ENCODE data around the gene ACTBL2.

ACTBL2 gene

DNA sequence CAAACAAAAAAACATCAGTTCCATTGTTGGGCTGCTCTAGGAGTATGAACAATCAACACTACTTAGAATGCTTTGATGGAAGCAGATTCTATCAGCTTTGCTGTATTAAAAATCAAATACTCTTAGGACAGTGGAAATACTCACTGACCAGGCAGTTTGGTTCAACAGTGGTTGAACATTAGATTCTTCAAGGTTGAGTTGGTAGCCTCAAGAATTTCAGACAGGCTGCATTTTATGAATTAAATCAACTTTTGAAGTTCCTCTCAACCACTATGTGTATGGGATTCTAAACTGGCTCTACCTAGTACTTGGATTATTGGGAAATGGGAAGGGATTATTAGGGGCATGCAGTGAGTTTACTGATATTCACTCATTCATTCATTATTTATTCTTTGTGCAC is 35.0 kb downstream of the ACTBL2 start:
- TF ChIP-seq FOXP2 (optimal IDR thresholded peaks at IDR 0.05; ENCODE audit: borderline replicate concordance, extremely low read depth, extremely low read length, insufficient read depth), result no peak
- TF ChIP-seq POLR2AphosphoS5 (IDR thresholded peaks at IDR 0.05; ENCODE audit: low read depth, low read length), result no peak
- TF ChIP-seq SIN3A (IDR thresholded peaks at IDR 0.05; ENCODE audit: borderline replicate concordance, insufficient read depth, low read length), result no peak
- no peak for TF ChIP-seq TAF1 (IDR thresholded peaks at IDR 0.05; ENCODE audit: borderline replicate concordance, insufficient read depth, low read length)
- TF ChIP-seq, protein P1, sequence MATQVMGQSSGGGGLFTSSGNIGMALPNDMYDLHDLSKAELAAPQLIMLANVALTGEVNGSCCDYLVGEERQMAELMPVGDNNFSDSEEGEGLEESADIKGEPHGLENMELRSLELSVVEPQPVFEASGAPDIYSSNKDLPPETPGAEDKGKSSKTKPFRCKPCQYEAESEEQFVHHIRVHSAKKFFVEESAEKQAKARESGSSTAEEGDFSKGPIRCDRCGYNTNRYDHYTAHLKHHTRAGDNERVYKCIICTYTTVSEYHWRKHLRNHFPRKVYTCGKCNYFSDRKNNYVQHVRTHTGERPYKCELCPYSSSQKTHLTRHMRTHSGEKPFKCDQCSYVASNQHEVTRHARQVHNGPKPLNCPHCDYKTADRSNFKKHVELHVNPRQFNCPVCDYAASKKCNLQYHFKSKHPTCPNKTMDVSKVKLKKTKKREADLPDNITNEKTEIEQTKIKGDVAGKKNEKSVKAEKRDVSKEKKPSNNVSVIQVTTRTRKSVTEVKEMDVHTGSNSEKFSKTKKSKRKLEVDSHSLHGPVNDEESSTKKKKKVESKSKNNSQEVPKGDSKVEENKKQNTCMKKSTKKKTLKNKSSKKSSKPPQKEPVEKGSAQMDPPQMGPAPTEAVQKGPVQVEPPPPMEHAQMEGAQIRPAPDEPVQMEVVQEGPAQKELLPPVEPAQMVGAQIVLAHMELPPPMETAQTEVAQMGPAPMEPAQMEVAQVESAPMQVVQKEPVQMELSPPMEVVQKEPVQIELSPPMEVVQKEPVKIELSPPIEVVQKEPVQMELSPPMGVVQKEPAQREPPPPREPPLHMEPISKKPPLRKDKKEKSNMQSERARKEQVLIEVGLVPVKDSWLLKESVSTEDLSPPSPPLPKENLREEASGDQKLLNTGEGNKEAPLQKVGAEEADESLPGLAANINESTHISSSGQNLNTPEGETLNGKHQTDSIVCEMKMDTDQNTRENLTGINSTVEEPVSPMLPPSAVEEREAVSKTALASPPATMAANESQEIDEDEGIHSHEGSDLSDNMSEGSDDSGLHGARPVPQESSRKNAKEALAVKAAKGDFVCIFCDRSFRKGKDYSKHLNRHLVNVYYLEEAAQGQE (IDR thresholded peaks at IDR 0.05; ENCODE audit: insufficient read depth in 1 of 2, low read depth in 2 of 2, low read length in 2 of 2), result no peak

DNA sequence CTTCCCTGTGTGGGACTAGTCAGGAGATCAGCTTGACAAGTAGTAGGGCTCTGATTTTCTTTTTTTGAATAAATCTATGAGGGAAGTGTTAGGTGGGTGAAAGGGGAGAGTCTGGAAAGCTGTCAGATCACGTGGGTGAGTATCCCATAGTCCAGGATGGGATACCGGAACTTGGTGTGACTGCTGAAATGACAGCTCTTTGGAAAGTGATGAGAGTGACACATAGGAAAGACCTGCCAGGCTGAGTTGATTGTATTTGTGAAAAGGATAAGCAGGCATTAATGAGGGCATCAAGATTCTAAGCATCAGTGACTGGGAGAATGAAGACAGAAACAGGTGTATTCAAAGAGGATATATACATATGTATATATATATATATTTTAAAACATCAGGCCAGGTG is 35.6 kb downstream of the ACTBL2 start:
- TF ChIP-seq SIN3A (IDR thresholded peaks at IDR 0.05; ENCODE audit: borderline replicate concordance, insufficient read depth, low read length) (no peak), POLR2AphosphoS5 (IDR thresholded peaks at IDR 0.05; ENCODE audit: low read depth, low read length) (no peak), FOXP2 (optimal IDR thresholded peaks at IDR 0.05; ENCODE audit: borderline replicate concordance, extremely low read depth, extremely low read length, insufficient read depth) (no peak), TAF1 (IDR thresholded peaks at IDR 0.05; ENCODE audit: borderline replicate concordance, insufficient read depth, low read length) (no peak)
- TF ChIP-seq, protein P1 (IDR thresholded peaks at IDR 0.05; ENCODE audit: insufficient read depth in 1 of 2, low read depth in 2 of 2, low read length in 2 of 2), result no peak

DNA sequence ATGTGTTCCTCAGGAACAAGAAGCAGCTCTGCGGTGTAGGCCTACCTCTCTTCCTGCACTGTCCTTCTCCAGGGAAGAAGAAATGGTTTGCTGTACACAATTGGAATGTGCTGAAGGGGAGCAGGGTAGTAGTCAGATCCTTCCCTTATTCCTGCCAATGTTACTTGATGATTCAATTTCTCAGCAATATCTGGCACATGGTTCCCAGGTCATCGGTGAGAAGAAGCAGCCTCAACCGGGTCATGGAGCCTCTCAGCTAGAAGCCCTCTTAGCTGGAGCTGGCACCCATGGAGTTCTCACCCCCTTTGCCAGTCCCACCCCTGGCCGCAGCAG is 36.9 kb downstream of the ACTBL2 start:
- TF ChIP-seq POLR2AphosphoS5 (IDR thresholded peaks at IDR 0.05; ENCODE audit: low read depth, low read length) (no peak), TAF1 (IDR thresholded peaks at IDR 0.05; ENCODE audit: borderline replicate concordance, insufficient read depth, low read length) (no peak), SIN3A (IDR thresholded peaks at IDR 0.05; ENCODE audit: borderline replicate concordance, insufficient read depth, low read length) (no peak), FOXP2 (optimal IDR thresholded peaks at IDR 0.05; ENCODE audit: borderline replicate concordance, extremely low read depth, extremely low read length, insufficient read depth) (no peak)
- TF ChIP-seq, protein P1 (IDR thresholded peaks at IDR 0.05; ENCODE audit: insufficient read depth in 1 of 2, low read depth in 2 of 2, low read length in 2 of 2), result no peak

DNA sequence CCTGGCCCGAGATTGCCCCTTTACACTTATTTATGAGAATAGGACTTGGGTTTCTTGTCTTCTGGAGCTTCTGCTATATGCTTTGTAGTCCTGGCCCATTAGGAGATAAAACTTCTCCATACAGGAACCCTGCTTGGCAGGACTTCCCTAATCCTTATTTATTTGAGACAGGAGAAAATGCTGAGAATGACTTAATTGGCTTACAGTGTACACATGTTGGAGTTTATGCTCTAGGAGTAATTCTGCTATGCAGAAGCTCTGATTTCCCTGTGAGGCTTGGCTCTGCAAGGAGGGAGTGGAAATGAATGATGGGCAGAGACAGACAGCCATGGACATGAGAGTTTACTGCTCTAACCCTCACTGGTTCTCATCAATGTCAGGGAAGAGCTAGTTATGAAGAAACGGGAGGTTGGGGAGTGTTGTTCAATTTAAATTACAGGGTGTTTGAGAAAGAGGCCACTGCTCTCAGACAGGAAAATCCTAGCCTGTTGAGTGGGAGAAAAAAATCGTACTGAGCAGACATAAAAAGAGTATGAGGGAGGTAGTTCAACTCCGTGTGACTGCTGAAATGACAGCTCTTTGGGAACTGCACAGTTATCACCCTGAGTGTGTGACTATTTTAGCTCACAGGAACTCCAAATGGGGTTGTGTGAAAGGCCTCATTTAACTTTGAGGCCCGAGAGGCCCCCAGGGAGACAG is 37.5 kb downstream of the ACTBL2 start:
- TF ChIP-seq, protein P1 (IDR thresholded peaks at IDR 0.05; ENCODE audit: insufficient read depth in 1 of 2, low read depth in 2 of 2, low read length in 2 of 2), result no peak
- no peak for TF ChIP-seq POLR2AphosphoS5 (IDR thresholded peaks at IDR 0.05; ENCODE audit: low read depth, low read length)
- no peak for TF ChIP-seq TAF1 (IDR thresholded peaks at IDR 0.05; ENCODE audit: borderline replicate concordance, insufficient read depth, low read length)
- TF ChIP-seq FOXP2 (optimal IDR thresholded peaks at IDR 0.05; ENCODE audit: borderline replicate concordance, extremely low read depth, extremely low read length, insufficient read depth), result no peak
- TF ChIP-seq SIN3A (IDR thresholded peaks at IDR 0.05; ENCODE audit: borderline replicate concordance, insufficient read depth, low read length), result no peak

All from PFSK-1 (cell line).